ENCODE data around the gene COL12A1.

Gene COL12A1

DNA sequence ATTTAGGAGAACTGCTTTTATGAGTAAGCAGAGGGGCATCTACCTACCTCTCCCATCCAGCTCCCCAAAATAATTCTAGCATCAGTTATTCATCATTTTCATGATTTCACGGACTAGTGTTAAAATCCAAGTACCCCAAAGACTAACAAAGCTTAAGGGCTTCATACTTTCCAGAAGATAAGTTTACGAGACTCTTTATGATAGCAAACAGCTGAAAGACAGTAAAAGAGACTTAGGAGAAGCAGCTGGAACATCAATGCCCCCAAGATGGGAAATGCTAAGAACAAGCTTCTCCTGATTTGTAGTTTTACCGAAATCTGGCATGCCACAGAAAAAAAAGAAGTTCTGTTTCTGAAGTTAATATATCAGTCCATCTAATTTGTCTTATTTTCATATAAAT lies 70.0 kb downstream of the COL12A1 start:
- no peak for DNase-seq

DNA sequence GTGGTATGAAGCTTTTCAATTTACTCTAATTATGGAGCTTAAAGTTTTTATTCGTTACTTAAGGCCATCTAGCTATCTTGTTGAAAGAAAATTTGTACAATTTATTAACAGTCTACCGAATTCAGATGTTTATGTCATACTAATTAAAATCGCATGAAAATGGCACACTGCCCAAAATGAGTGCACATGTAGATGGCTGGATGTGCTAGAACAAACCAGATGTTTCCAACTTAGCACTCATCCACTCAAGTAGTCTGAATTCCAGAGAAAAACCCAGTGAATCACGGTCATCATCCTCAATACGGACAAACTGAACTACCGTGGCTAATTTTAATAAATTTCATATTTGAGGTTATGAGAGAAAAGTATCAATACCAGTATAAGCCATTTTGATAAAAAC lies 70.4 kb downstream of the COL12A1 start:
- no peak for DNase-seq

DNA sequence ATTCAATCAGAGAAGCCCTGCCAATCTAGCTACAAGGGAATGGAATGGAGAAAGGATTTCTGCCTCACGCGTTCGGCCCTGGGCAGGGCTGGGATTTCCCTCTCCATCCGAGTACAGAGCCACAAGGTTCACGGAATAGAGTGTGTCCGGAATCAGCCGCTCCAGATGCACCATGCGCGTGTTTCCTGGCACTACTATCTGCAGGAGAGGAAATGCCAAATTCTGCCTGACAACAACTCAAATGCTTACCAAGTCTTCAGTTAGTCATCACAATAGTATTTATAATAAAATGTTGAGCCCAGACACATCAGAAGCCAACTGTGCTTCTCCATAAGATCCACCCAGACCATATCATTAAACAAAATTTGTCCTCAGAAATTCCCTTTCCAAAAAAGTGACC lies 75.1 kb downstream of the COL12A1 start:
- no peak for DNase-seq

DNA sequence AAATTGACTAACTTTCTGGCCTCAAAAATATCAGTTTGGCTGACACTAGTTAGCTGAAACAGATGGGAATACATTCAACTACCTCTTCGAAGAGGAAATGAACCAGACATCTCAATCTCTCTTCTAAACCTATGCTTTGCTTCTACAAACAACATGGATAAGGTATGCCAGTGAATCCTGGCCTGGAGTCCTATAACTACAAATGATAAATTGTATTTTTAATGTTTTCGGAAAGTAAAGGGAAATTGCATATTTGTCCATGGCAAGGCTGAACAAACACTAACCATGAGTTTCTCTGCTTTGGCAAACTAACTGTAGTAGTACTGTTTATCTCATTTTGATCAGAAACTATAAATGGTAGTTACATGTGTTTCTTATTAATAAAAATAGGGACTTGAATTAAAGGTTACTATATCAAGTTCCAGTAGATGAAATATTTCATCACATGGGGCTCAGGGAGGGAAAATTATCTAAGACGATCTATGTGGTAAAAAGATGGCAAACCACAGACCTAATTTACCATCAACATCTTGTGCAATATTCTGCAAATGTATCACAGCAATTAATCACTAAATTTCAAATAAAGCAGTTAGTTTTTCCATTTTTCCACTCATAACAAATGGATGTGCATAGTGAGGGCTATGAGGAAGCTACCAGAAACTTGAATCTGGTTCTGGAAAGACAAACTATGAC lies 76.8 kb downstream of the COL12A1 start:
- DNase-seq = no peak

DNA sequence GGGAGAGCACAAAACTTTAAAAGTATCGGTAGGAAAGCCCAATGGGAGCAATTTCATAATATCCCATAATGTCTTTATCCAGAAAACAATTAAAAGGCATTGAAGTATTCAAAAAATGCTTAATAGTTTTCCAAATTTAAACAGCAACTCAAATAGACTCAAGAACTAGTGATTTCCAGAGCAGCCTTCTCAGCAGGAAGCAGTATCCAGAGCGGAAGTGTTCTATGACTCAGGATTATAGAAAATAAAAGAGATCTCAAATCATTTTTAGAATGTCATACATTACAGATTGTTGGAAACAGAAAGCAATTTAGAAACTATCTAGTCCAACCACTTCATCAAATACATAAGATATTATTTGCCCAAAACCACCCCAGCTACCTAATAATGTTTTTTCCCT lies 79.3 kb downstream of the COL12A1 start:
- no peak for DNase-seq

DNA sequence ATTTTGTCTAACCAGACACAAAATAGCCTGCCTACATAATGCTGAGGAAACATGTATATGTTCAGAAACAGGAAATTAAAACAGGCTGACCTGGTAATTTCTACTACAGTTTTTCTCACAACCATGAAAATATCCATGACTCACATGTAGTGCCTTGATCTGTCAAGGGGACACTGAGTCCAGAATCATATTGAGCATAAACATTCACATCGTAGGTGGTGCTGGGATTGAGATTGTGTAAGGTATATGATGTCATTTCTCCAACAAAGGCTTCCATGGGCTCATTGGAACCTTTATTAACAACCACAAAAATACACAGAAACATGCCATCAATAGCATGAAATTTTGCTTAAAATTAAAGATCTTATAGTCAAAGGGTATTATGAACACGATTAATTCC lies 80.9 kb downstream of the COL12A1 start:
- DNase-seq = no peak

DNA sequence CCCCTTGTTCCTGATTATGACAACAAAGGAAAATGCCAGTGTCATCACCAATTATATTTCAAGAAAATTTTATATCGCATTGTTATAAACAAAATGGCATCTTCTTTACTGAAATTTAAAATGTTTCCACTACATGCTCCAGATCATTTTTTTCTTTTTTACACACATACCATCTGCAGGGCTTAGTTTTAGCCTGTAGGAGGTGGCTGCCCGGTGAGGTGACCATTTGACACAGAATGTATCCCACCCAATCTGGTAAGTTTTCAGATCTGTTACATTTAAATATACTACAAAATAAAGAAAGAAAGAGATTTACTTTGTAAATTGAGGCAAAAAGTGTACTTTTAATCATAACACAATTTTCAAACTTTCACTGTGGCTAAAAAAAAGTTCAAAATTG lies 81.8 kb downstream of the COL12A1 start:
- no peak for DNase-seq

DNA sequence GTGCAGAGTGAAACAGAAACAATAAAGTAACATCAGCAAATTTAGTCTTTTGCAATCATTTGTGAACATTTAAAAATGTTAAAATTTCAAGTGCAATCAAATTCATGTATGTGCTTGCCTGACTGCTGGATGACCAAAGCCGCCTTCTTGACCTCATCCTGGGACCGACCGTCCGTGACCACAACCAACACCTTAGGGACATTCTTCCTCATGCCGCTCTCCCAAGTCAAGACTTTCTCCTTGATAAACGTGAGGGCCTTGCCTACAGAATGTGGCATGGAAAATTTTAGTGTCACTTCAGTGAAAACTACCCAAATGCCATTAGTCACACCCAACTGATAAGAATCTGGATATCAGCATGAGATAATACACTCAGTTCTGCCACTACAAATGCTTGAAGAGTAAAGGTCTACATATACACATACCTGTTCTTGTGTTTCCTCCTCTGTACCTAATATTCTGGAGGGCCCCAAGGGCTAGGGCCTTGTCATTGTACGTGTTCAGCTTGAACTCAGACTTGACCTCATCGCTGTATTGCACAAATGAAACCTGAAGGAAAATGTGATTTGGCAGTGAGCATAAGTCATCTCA lies 86.8 kb downstream of the COL12A1 start:
- DNase-seq = no peak

DNA sequence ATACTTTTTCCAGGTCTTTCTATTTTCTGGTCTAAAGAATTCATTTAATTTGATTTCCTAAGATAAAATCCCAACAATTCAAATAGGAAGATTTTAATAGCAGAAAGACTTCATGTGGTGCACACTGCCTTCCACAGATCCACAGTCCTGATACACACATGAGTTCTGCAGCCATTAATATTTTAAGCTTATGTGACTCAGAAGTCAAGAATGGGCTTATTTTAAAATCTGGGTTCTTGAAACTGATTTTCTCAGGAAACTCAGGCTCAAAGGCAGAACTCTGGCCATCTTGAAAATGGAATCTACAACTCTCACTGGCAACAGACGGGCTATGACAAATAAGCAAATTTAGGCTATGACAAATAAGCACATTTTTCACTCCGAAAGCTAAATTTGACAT lies 88.2 kb downstream of the COL12A1 start:
- no peak for DNase-seq

DNA sequence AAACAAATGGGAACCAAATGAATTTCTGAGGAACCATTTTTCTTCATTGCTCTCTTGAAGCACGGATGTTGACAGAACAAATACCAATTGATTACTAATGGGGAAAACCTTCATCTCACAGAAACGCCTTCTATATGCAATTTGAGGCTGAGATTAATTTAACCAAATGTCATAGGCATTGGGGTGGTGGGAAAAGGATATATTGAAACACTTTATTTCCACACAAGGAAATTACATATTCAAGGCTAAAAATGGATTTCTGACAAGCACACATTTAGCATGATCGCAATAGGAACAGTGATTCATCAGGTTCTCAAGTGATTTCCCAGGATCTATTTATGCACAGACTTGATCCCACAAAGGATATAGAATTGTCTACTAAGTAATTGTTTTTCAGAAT lies 88.9 kb downstream of the COL12A1 start:
- DNase-seq = no peak

DNA sequence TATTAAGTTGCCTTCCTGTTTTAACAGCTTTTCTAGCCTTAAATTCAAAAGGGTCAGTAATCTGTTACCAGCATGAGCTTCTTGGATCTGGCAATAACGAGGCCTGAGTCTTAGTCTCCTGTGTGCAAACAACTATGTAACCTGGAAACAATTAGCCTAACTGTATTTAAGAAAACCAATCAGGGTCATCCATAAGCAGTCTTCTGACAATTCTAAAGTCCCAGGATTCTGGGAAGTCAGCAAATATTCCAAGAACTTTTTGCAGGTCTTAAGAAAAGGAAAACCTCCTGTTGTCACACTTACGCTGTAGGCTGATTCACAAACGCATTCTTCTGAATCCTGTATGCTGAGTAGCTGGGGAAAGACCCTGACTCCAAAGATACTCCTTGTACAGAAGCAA lies 90.4 kb downstream of the COL12A1 start:
- no peak for DNase-seq

DNA sequence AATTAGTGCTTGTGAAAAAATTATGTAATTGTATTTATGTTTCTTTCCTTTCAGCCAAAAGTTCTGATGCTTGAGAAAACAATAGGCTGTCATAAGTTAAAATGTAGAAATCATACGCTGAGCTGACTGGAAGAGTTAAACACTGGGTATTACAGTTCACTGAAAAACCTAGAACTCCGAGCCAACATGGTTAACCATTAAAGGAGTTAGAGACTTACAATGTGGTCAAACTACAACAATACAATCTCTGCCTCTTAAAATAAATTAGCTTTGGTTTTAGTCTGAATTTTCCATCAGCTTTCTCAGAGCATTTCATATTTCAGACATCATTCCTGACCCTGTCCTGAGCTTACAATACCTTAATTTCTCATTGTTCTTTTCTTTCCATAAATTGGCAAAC lies 91.0 kb downstream of the COL12A1 start:
- no peak for DNase-seq

DNA sequence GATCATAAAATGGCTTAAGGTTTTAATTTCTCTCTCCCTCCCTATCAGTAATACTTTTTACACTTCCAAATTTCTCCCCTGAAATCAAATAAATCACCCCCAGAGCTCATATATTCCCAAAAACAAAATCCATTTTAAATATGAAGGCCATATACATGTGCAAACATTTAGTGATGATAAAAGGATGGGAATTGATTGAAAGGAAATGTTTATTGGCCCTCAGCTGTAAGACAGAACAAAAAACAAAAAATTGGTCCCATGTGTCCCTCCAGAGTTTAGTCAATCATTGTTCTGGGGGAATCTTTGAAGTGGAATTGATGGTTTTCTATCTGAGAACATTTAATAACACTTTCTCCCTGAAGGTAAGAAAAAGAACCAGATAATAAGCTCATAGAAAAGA lies 91.7 kb downstream of the COL12A1 start:
- no peak for DNase-seq

DNA sequence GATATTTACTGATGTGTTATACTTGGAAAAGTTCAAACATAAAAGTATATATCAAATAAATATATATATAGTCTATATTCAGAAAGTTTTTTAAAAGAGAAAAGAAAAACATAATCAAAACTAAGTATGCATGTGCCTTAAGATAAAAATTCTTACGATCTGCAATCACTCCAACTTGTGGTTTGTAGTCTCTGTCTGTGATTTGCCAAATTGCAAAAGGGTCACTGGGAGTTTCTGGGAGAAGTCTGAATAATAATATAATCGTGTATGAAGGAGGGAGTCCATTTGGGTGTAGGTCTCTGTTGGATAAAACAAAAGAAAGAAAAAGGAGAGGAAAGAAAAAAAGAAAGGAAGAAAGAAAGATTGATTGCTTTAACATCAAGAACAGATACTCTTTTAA lies 92.4 kb downstream of the COL12A1 start:
- DNase-seq = no peak

DNA sequence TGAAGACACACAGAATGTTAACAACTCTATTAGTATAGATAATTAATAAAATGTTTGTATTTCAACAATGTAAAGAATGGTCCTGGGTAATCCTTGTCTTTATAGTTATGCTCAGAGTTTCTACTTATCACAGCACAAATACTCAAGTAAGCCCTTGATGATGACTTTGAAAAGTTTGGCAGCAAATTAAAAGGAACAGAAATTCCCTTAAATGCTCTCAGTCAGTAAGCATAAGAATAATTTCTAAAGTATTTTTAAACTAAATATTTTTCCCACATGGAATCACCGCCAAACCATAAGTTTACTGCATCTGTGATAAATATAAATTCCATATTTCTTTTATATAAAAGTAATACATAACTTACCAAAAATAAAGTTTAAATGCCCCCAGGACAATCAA lies 96.1 kb downstream of the COL12A1 start:
- DNase-seq = no peak

DNA sequence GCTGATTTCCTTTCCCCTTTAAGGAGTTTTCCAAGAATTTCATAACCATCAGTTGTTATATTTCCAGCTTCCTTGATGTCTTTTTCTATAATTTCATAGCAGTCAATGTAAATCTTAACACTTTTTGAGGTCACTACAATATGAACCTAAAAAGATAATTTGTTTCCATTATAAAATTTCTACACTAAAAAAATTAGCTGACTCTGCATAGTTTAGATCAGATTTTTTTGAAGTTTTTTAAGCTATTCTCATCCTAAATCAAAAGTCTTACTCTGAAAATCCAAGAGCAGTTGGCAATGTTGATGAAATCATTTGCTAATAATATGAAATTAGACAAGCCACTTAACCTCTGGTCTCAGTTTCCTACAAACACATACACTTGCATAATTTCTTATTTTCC lies 96.8 kb downstream of the COL12A1 start:
- DNase-seq = no peak

DNA sequence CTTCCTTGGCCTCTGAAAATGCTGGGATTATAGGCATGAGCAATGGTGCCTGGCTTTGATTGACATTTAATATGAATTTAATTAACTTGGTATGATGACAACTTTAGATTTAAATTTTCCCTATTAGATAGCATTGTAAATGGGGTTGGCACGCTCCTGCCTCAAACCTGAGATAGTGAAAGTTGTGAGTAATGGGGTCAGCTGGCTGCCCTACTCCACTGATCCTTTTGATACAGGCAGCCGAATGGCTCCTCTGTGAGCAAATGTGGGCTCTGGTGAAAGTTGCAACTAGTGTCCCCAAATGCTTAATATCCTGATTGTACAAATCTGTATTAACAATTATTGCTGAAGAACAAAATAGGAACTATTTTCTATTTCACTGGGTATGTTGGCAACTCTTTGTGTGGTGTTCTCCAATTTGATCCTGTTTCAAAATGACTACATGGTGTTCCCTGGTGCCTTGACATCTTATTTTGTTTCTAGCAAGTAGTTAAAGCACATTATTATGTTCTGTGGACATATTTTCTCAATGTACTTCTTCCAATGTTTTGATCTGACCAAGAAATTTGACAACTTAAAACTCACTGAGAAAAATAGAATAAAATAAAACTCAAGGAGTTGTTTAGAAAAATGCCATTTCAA lies 97.4 kb downstream of the COL12A1 start:
- no peak for DNase-seq

DNA sequence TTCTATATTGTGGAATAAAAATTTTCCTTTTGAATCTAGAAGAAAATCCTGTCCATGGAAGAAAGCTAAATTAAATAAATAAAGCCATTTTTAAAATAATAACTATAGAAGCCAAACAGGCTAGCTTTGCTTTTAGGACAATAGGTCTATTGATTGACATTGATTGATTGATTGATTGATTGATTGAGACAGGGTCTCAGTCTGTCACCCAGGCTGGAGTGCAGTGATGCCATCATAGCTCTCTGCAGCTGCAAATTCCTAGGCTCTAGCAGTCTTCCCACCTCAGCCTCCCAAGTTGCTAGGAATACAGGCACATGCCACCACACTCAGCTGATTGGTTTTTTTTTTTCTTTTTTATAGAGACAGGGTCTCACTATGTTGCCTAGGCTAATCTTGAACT lies 97.9 kb downstream of the COL12A1 start:
- DNase-seq = no peak

DNA sequence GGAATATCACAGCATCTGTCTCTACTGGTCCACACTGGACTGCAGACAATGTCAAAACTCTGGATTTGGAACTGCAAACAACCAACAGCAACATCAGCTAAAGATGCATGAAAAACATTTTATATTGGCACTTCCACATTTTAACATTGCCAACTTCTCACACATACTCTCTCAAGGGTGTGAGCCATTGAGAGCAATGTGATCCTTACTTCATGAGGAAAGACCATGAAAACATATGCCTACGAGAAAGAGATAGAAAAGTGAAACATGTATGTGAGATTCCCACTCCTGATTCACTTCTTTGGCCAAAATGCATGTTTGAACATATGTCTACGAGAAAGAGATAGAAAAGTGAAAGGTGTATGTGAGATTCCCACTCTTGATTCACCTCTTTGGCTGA lies 99.4 kb downstream of the COL12A1 start:
- no peak for DNase-seq

DNA sequence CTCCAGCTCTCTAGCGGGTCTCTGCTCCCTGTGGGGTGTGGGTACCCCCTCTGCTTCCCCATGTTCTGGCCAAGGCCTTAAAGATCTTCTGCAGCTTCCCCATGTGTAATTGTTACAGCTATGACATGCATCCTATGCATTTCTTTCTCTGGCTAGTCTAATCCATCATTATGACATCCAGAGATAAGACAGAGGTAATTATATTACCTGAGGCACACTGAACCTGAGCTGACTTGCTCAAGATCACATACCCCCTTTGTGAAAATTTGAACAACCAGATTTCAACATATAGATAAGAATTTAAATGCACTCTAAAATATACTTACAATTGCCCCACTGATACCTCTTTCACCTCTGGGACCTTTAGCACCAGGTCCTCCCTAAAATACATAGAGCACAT lies 102.4 kb downstream of the COL12A1 start:
- DNase-seq = no peak

DNA sequence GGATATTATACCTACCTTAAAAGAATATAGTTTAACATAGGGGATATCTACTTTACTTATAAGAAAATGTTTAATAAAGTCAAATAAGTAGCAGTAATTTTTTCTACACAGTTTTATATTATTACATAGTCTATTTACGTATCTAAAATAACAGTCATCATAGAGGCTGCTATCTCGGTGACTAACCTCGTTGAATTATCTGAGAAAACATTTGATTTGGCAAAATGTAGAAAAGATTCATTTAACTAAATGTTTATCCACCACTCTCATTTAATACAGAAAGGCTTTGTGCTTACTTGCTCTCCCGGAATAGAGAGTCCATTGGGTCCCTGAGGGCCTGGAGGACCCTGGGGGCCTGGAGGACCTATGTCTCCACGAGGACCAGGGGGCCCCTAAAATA lies 103.6 kb downstream of the COL12A1 start:
- DNase-seq = no peak

DNA sequence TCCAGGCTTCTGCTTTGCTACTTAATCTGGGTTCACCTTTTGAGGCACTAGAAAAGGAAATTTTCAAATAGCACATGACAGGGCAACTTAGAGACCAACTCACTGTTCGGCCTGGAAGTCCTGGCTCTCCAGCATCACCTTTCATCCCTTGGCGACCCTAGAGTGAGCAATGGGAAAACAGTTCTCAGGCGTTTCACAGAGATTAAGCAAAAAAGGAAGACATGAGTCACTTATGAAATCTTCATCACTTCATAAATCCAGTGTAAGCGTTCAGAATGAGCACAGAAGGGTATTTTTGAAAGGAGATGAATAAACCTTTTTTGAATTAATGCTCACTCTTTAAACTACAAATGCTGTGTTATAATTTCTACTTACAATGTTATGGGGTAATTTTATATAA lies 104.0 kb downstream of the COL12A1 start:
- DNase-seq = no peak

DNA sequence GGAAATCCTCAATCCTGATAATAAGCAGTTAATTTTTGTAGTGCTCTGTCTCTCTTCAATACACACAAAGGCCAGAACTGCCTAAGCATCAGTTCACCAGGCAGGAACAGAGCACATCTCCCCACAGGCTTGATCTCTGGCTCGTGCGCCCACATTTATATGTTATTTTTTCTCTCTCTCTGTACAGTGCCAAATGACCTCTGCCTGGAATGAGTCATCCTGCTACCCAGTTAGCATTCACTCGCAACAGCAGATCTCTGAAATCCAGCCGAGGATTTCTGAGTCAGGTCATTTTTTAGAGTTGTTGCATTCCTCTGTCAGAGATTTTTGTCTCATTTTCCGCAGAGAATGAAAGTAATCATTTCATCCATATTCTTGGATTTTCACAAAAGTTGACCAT lies 107.1 kb downstream of the COL12A1 start:
- no peak for DNase-seq

DNA sequence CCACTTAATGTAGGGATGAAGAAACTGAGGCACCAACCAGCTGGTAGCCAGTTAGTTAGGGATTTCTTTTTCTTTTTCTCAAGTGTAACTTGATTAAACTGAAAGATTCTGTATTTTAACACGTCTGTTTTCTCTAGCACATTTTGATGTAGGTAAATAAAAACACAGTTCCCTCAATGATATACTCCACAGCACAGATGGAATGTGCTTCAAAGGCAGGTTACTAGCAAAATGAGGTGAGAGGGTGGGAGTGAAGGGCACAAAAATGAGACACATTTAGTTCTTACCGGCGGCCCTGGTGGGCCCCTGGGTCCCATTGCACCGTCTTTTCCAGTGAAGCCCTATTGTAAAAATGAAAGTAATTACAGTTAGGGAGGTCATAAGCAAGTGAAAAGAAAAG lies 108.9 kb downstream of the COL12A1 start:
- DNase-seq = no peak
